WERI-Rb-1 (cell line): ENCODE data around the gene ENO1.
A peak's percentile ranks its signal among the peaks of the same experiment; 100 is the strongest.

Source experiments
- DNase-seq: peaks from one replicate; pipeline ENCODE4 v3.0.0-alpha.2; 2020
- H3K27ac ChIP-seq: fragments of 250-450 bp; sonication (Bioruptor Pico); 2 replicates; pipeline ENCODE4 v1.5.1; 2020; ENCODE audit warnings: mild to moderate bottlenecking, moderate library complexity
- H3K27me3 ChIP-seq: fragments of 250-450 bp; sonication (Bioruptor Pico); 2 replicates; pipeline ENCODE4 v1.5.1; 2021; ENCODE audit warnings: mild to moderate bottlenecking, low read depth, moderate library complexity; ENCODE audit not compliant: insufficient read depth, severe bottlenecking
- H3K36me3 ChIP-seq: fragments of 250-450 bp; sonication (Bioruptor Pico); 2 replicates; pipeline ENCODE4 v1.5.1; 2020; ENCODE audit warnings: mild to moderate bottlenecking, moderate library complexity
- H3K4me3 ChIP-seq: 2 replicates; pipeline ENCODE4 v1.5.1; 2011; ENCODE audit warnings: low read depth, mild to moderate bottlenecking, control low read depth, low read length
- H3K9me3 ChIP-seq: fragments of 250-450 bp; sonication (Bioruptor Pico); 2 replicates; pipeline ENCODE4 v1.5.1; 2021; ENCODE audit warnings: mild to moderate bottlenecking, moderate library complexity; ENCODE audit not compliant: severe bottlenecking
- CTCF ChIP-seq: IDR thresholded peaks from 2 replicates; pipeline ENCODE4 v1.5.1; 2011; ENCODE audit warnings: low read depth, mild to moderate bottlenecking, control low read depth, inconsistent platforms, low read length

The ENO1 gene

DNA sequence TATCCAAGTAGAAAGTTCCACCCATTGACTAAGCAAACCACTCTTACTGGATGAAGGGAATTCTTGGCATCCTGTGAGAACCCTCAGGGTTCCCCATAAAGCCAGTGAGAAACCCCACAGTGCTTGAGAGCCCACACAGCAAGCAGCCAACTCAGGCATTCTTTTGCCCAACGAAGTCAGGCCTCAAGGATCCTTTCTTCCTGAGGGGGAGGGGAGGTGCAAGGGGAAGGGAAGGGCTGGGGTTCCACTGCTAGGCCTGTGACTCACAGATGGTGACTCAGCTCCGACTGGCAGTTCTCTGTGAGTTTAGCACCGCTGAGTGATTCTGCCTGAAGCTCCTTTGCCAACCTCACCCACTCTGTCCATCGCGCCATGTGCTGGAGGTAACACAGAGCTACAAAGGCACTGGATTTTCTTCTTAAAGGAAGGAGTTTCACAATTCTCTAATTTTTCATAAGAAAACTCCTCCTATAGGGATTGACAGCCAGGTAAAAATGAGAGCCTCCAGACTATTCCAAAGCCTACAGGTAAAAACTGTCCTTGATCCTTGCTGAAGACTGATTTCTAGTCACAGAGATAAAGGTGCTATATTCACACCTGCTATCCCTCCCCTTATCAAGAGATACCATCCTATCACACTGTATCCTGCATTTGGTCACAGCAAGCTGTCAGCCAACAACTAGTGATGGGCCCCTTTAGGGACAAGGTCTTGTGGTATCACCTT lies 4.8 kb downstream of the ENO1 start:
- H3K27ac ChIP-seq = no peak overlapping the region; the same call in 1 of the 2 replicates
- H3K36me3 ChIP-seq = peaks cover 96% of the 10 kb centered on the region
- no peaks in the 10 kb centered on the region for H3K9me3 ChIP-seq
- no peak for DNase-seq
- no peak for TF ChIP-seq CTCF
- H3K27me3 ChIP-seq = no peaks in the 10 kb centered on the region
- no peak overlapping the region for H3K4me3 ChIP-seq

DNA sequence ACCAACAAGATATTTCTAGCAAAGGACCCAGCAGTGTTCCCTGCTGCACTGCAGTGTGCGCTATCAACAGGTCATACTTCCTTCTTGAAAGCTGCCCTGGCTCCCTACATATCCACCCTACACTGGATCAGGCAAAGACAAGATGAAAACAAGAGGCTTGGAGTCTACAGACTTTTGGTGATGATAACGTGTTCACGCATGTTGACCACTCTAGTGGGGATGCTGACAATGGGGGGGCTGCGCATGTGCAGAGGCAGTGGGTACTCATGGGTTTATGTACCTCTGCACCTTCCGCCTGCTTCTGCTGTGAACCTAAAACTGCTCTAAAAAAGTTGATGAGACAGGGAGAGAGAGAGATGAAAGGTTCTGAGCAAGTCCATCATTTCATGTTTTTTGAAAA lies 5.5 kb downstream of the ENO1 start:
- no peaks in the 10 kb centered on the region for H3K9me3 ChIP-seq
- no peaks in the 10 kb centered on the region for H3K27me3 ChIP-seq
- no peak overlapping the region for H3K27ac ChIP-seq
- TF ChIP-seq CTCF = no peak
- no peak overlapping the region for H3K4me3 ChIP-seq
- no peak for DNase-seq
- H3K36me3 ChIP-seq = peaks cover 99% of the 10 kb centered on the region

GRCh38 chr1:8871965-8872399 lies 6.5 kb downstream of the ENO1 start:
- DNase-seq = no peak
- no peaks in the 10 kb centered on the region for H3K9me3 ChIP-seq
- peaks cover 100% of the 10 kb centered on the region for H3K36me3 ChIP-seq
- H3K4me3 ChIP-seq = no peak overlapping the region
- no peak overlapping the region for H3K27ac ChIP-seq
- no peak for TF ChIP-seq CTCF
- no peaks in the 10 kb centered on the region for H3K27me3 ChIP-seq

- Histone ChIP-seq H3K27me3 (no peaks in the 10 kb centered on the region), H3K4me3 (no peak overlapping the region), H3K27ac (no peak overlapping the region), H3K9me3 (no peaks in the 10 kb centered on the region), H3K36me3 (peaks cover 100% of the 10 kb centered on the region)
- DNase-seq = peak; percentile 28
- peak; percentile 66 for TF ChIP-seq CTCF
Measured at GRCh38 chr1:8871539-8871935, 6.9 kb downstream of the ENO1 start.

GRCh38 chr1:8870616-8871538 lies 7.6 kb downstream of the ENO1 start:
- H3K36me3 ChIP-seq = peaks cover 99% of the 10 kb centered on the region
- H3K27ac ChIP-seq = no peak overlapping the region
- no peak for TF ChIP-seq CTCF
- H3K9me3 ChIP-seq = no peaks in the 10 kb centered on the region
- DNase-seq = no peak
- H3K4me3 ChIP-seq = no peak overlapping the region
- H3K27me3 ChIP-seq = no peaks in the 10 kb centered on the region
